Astrocyte of the hippocampus (primary cell): ENCODE data around the gene ADRM1.

ENCODE experiments used
- DNase-seq: peaks from one replicate; pipeline ENCODE4 v3.0.0; 2011; ENCODE audit warnings: low read depth, low spot score

ADRM1 gene

GRCh38 chr20:62339647-62340062 lies 36.9 kb downstream of the ADRM1 start:
- DNase-seq, result no peak

- no peak for DNase-seq
These were observed 40.1 kb downstream of the ADRM1 start for GRCh38 chr20:62342910-62343309.

GRCh38 chr20:62344092-62344491 lies 41.3 kb downstream of the ADRM1 start:
- no peak for DNase-seq

GRCh38 chr20:62344782-62345181 lies 42.0 kb downstream of the ADRM1 start:
- no peak for DNase-seq

- no peak for DNase-seq
These were observed 43.0 kb downstream of the ADRM1 start for GRCh38 chr20:62345681-62346370.

GRCh38 chr20:62346398-62347150 lies 43.8 kb downstream of the ADRM1 start:
- DNase-seq, result no peak

- DNase-seq, result no peak
These were observed 44.3 kb downstream of the ADRM1 start for GRCh38 chr20:62347151-62347404.

GRCh38 chr20:62347445-62347844 lies 44.6 kb downstream of the ADRM1 start:
- DNase-seq, result no peak

GRCh38 chr20:62348604-62349003 lies 45.8 kb downstream of the ADRM1 start:
- no peak for DNase-seq

- no peak for DNase-seq
These were observed 46.8 kb downstream of the ADRM1 start for GRCh38 chr20:62349556-62350097.

- DNase-seq, result peak; percentile 55
These were observed 47.4 kb downstream of the ADRM1 start for GRCh38 chr20:62350098-62350628.

- DNase-seq, result no peak
These were observed 48.0 kb downstream of the ADRM1 start for GRCh38 chr20:62350629-62351422.

- no peak for DNase-seq
These were observed 48.9 kb downstream of the ADRM1 start for GRCh38 chr20:62351469-62352401.

GRCh38 chr20:62352402-62353288 lies 49.8 kb downstream of the ADRM1 start:
- DNase-seq, result peak; percentile 85

GRCh38 chr20:62353289-62354030 lies 50.7 kb downstream of the ADRM1 start:
- DNase-seq, result no peak

- no peak for DNase-seq
These were observed 51.4 kb downstream of the ADRM1 start for GRCh38 chr20:62354031-62354808.

- no peak for DNase-seq
These were observed 52.1 kb downstream of the ADRM1 start for GRCh38 chr20:62354811-62355341.

- peak; percentile 89 for DNase-seq
These were observed 52.7 kb downstream of the ADRM1 start for GRCh38 chr20:62355516-62355877.
